Panc1 (cell line): ENCODE measurements around the gene GLIS2. TPM values are rescaled to one million over a fixed set of nuclear protein-coding genes. Genes with fewer than 3 reads are reported as not detected.

Experiments used
- ATAC-seq: fragments of 200-7000 bp; cut with Tn5 transposase; 2 replicates; pipeline ENCODE4 v1.9.1; 2020; ENCODE audit warnings: mild to moderate bottlenecking, moderate library complexity
- BruUV-seq: library from RNA; stranded (reverse); fragments of 400-500 nt; replicated peaks from 2 replicates; lab custom pipeline; 2021; lab: Mats Ljungman, UMichigan
- CTCF ChIA-PET: fragments of 300-600 bp; sonication (Branson Sonifier 250); formaldehyde crosslinking; loops from one replicate; lab custom pipeline; 2022; ENCODE audit warnings: antibody characterized with exemption; lab: Charles Lee
- POLR2A ChIA-PET: fragments of 300-600 bp; sonication (Branson Sonifier 250); formaldehyde crosslinking; loops from one replicate; lab custom pipeline; 2022; ENCODE audit warnings: antibody characterized with exemption; lab: Charles Lee
- DNase-seq: peaks from one replicate; pipeline ENCODE4 v3.0.0-alpha.2; 2010; ENCODE audit warnings: low read depth, low spot score
- H3K27ac ChIP-seq: 2 replicates; pipeline ENCODE4 v1.5.1; 2011; ENCODE audit warnings: mild to moderate bottlenecking, low read length, inconsistent platforms
- H3K27me3 ChIP-seq: fragments of 200-500 bp; sonication (Bioruptor generic); 2 replicates; pipeline ENCODE4 v1.6.0; 2014; ENCODE audit warnings: low read length, inconsistent platforms; ENCODE audit not compliant: control insufficient read depth, insufficient read depth
- H3K36me3 ChIP-seq: fragments of 200-500 bp; sonication (Bioruptor generic); 2 replicates; pipeline ENCODE4 v1.5.1; 2014; ENCODE audit warnings: inconsistent platforms, mild to moderate bottlenecking, low read length, moderate library complexity; ENCODE audit not compliant: control insufficient read depth, insufficient read depth
- H3K4me1 ChIP-seq: 2 replicates; pipeline ENCODE4 v1.5.1; 2011; ENCODE audit warnings: inconsistent platforms, mild to moderate bottlenecking, low read length, moderate library complexity; ENCODE audit not compliant: control insufficient read depth, insufficient read depth
- H3K4me3 ChIP-seq, 2 experiments: 2 replicates each; pipeline ENCODE4 v1.5.1; 2011 to 2012; ENCODE audit warnings: low read depth in 2 of 2, low read length in 2 of 2, mild to moderate bottlenecking in 2 of 2, inconsistent platforms in 1 of 2, moderate library complexity in 1 of 2
- H3K9me3 ChIP-seq: fragments of 200-500 bp; sonication (Bioruptor generic); 2 replicates; pipeline ENCODE4 v1.5.1; 2014; ENCODE audit warnings: low read depth, mild to moderate bottlenecking, inconsistent platforms, low read length, moderate library complexity; ENCODE audit not compliant: control insufficient read depth, insufficient read depth
- CTCF ChIP-seq: fragments of 450-650 bp; IDR thresholded peaks from 2 replicates; pipeline ENCODE4 v1.5.1; 2017; ENCODE audit warnings: mild to moderate bottlenecking
- POLR2AphosphoS5 ChIP-seq: IDR thresholded peaks from 2 replicates; pipeline ENCODE4 v1.6.1; 2012; ENCODE audit warnings: mild to moderate bottlenecking, low read depth, low read length, moderate library complexity
- REST ChIP-seq, 2 experiments: IDR thresholded peaks; 2 replicates each; pipeline ENCODE4 v1.6.1; 2011 to 2012; ENCODE audit warnings: low read depth in 2 of 2, control low read depth in 1 of 2, low read length in 1 of 2, mild to moderate bottlenecking in 1 of 2, moderate library complexity in 1 of 2; ENCODE audit not compliant: insufficient read depth in 1 of 2
- SIN3A ChIP-seq: IDR thresholded peaks from 2 replicates; pipeline ENCODE4 v1.6.1; 2012; ENCODE audit warnings: low read depth, mild to moderate bottlenecking, low read length, moderate library complexity, borderline replicate concordance; ENCODE audit not compliant: insufficient read depth
- TCF7L2 ChIP-seq: IDR thresholded peaks from 2 replicates; pipeline ENCODE4 v1.6.1; 2011; ENCODE audit warnings: mild to moderate bottlenecking, low read depth, low read length, inconsistent platforms
- in situ Hi-C: cut with HindIII; loops from 2 replicates; pipeline ENCODE4 v1.10.0; 2016; ENCODE audit warnings: low sequenced_read_pairs, low pct_unique_long_range_greater_than_20kb
- intact Hi-C: fragments of 100-400 bp; cut with micrococcal nuclease; formaldehyde crosslinking; loops from one replicate; pipeline ENCODE4 v1.10.0; 2022; ENCODE audit not compliant: unreplicated experiment
- total RNA-seq: library from RNA; stranded (reverse); gene quantifications from one replicate; pipeline ENCODE4 v1.2.1, GENCODE V29; 2021; ENCODE audit not compliant: unreplicated experiment

GLIS2 gene
- total RNA-seq, 1 experiment from 2014 or later = 87.3 TPM

- H3K36me3 ChIP-seq = no peaks in the 10 kb centered on the region; the same call in 1 of the 2 replicates
- no peaks in the 10 kb centered on the region for H3K27me3 ChIP-seq
- CTCF ChIA-PET = no interaction called here
- peak overlapping the region; percentile 92 for H3K27ac ChIP-seq
- POLR2A ChIA-PET = no interaction called here
- in situ Hi-C loops (no loop called here), intact Hi-C loops (no loop called here)
- TF ChIP-seq REST (IDR thresholded peaks at IDR 0.05; ENCODE audit: insufficient read depth in 1 of 2, low read depth in 2 of 2, low read length in 1 of 2) (no peak), SIN3A (no peak), POLR2AphosphoS5 (no peak), CTCF (no peak), TCF7L2 (no peak)
- DNase-seq (no peak), ATAC-seq (no peak)
- peaks cover 58% of the 10 kb centered on the region for H3K4me1 ChIP-seq
- H3K4me3 ChIP-seq = peak overlapping the region; percentile 88
- BruUV-seq = TSS peak; percentile 84
- H3K9me3 ChIP-seq = no peaks in the 10 kb centered on the region
Observed at GRCh38 chr16:4318451-4318910, 2.6 kb downstream of the GLIS2 start.

GRCh38 chr16:4318967-4319366 lies 3.1 kb downstream of the GLIS2 start:
- DNase-seq (no peak), ATAC-seq (no peak)
- ChIA-PET CTCF (no interaction called here), POLR2A (no interaction called here)
- intact Hi-C loops = no loop called here
- no TSS peak for BruUV-seq
- Histone ChIP-seq H3K9me3 (no peaks in the 10 kb centered on the region), H3K4me1 (peaks cover 63% of the 10 kb centered on the region), H3K4me3 (peak overlapping the region; percentile 88), H3K36me3 (no peaks in the 10 kb centered on the region; the same call in 1 of the 2 replicates), H3K27ac (peak overlapping the region; percentile 92), H3K27me3 (no peaks in the 10 kb centered on the region)
- TF ChIP-seq REST (IDR thresholded peaks at IDR 0.05; ENCODE audit: insufficient read depth in 1 of 2, low read depth in 2 of 2, low read length in 1 of 2) = no peak
- no peak for TF ChIP-seq TCF7L2
- TF ChIP-seq SIN3A = no peak
- no peak for TF ChIP-seq CTCF
- in situ Hi-C loops = no loop called here
